Astrocyte of the cerebellum (primary cell): ENCODE data around the gene GZF1.

ENCODE experiments used
- DNase-seq: peaks from one replicate; pipeline ENCODE4 v3.0.0-alpha.2; 2011; ENCODE audit warnings: low read depth
- H3K4me3 ChIP-seq: 2 replicates; pipeline ENCODE4 v1.5.1; 2011; ENCODE audit warnings: mild to moderate bottlenecking, low read depth, low read length, moderate library complexity
- CTCF ChIP-seq: IDR thresholded peaks from 2 replicates; pipeline ENCODE4 v1.5.1; 2012; ENCODE audit warnings: low read length, low read depth, moderate library complexity, mild to moderate bottlenecking; ENCODE audit errors: missing control alignments
- in situ Hi-C: cut with HindIII; loops from 2 replicates; pipeline ENCODE4 v1.10.0; 2017; ENCODE audit warnings: low sequenced_read_pairs

GZF1 gene

GRCh38 chr20:23366384-23366783 lies 4.4 kb downstream of the GZF1 start:
- DNase-seq: no peak
- no peak overlapping the region for H3K4me3 ChIP-seq
- TF ChIP-seq CTCF: no peak
- in situ Hi-C loops: no loop called here

GRCh38 chr20:23367770-23368169 lies 5.8 kb downstream of the GZF1 start:
- in situ Hi-C loops: no loop called here
- no peak for TF ChIP-seq CTCF
- no peak for DNase-seq
- no peak overlapping the region for H3K4me3 ChIP-seq

GRCh38 chr20:23368316-23369071 lies 6.5 kb downstream of the GZF1 start:
- no peak overlapping the region for H3K4me3 ChIP-seq
- no peak for DNase-seq
- no peak for TF ChIP-seq CTCF
- in situ Hi-C loops: no loop called here

- TF ChIP-seq CTCF: no peak
- in situ Hi-C loops: no loop called here
- H3K4me3 ChIP-seq: no peak overlapping the region
- no peak for DNase-seq
Measured at GRCh38 chr20:23369072-23369823, 7.3 kb downstream of the GZF1 start.

GRCh38 chr20:23370274-23370673 lies 8.3 kb downstream of the GZF1 start:
- DNase-seq: no peak
- no peak overlapping the region for H3K4me3 ChIP-seq
- in situ Hi-C loops: no loop called here
- TF ChIP-seq CTCF: no peak

- no peak overlapping the region for H3K4me3 ChIP-seq
- no peak for TF ChIP-seq CTCF
- DNase-seq: no peak
- in situ Hi-C loops: no loop called here
Measured at GRCh38 chr20:23370873-23371272, 8.9 kb downstream of the GZF1 start.
